Right lobe of liver (tissue), 6 donors: ENCODE data around the gene TCF7L2. TPM values are rescaled to one million over a fixed set of nuclear protein-coding genes. Genes with fewer than 3 reads are reported as not detected.
"Not testable (repeated sequence)": the region's sequence is repeated elsewhere in the genome, so short reads cannot be mapped to it uniquely, and the experiment has no call there.

ENCODE experiments used
- ATAC-seq, 4 donors: fragments of 200-7000 bp; cut with Tn5 transposase; one replicate each; pipeline ENCODE4 v1.9.1; 2020; ENCODE audit warnings: mild to moderate bottlenecking in 4 of 4, moderate library complexity in 4 of 4
- DNase-seq, 3 donors: peaks; one replicate each; pipeline ENCODE4 v3.0.0-alpha.2; 2020
- H3K27ac ChIP-seq, 3 donors: fragments of 200-600 bp; one replicate each; pipeline ENCODE4 v1.8.0; 2022
- H3K27me3 ChIP-seq, 2 donors: fragments of 200-600 bp; one replicate each; pipeline ENCODE4 v1.8.0; 2022
- H3K36me3 ChIP-seq, 4 donors: fragments of 200-600 bp; sonication (generic) in 1 of 4; one replicate each; pipeline versions ENCODE4 v1.5.1 to v1.8.0; 2017 to 2022; ENCODE audit warnings: control low read depth in 1 of 4
- H3K4me1 ChIP-seq, 4 donors: fragments of 200-600 bp; sonication (generic) in 1 of 4; one replicate each; pipeline versions ENCODE4 v1.5.1 to v1.8.0; 2017 to 2022; ENCODE audit warnings: control low read depth in 1 of 4
- H3K4me3 ChIP-seq, 3 donors: fragments of 200-600 bp; one replicate each; pipeline ENCODE4 v1.8.0; 2022
- H3K9me3 ChIP-seq, 4 donors: fragments of 200-600 bp; sonication (generic) in 1 of 4; one replicate each; pipeline versions ENCODE4 v1.5.1 to v1.8.0; 2017 to 2022; ENCODE audit warnings: control low read depth in 1 of 4
- CTCF ChIP-seq, 4 donors: fragments of 200-600 bp in 3 of 4; fragments of 450-650 bp in 1 of 4; IDR thresholded peaks; one replicate each; pipeline versions ENCODE4 v1.5.1 to v1.8.0; 2016 to 2022; ENCODE audit warnings: antibody characterized with exemption in 4 of 4, mild to moderate bottlenecking in 2 of 4
- POLR2A ChIP-seq: fragments of 450-650 bp; IDR thresholded peaks from one replicate; pipeline ENCODE4 v1.6.1; 2017; ENCODE audit warnings: antibody characterized with exemption, mild to moderate bottlenecking
- WGBS: methylation state at CpG from one replicate; pipeline ENCODE4 v1.1.6; 2018; ENCODE audit warnings: low coverage, low lambda C conversion rate; ENCODE audit not compliant: insufficient coverage; ENCODE audit errors: missing lambda C conversion rate; 5-methylcytosine and 5-hydroxymethylcytosine counted together
- intact Hi-C, 2 donors: fragments of 100-400 bp; cut with DNase I; formaldehyde crosslinking; loops; one replicate each; pipeline versions ENCODE4 v1.11.2 to v1.14.1; 2022
- total RNA-seq, 6 experiments: library from RNA; depleted of rRNA in 2 of 6; stranded (reverse); fragments of >200 nt in 2 of 6; fragmentation: NEBNext Ultra II Directional in 3 of 6; extraction: Animal tissue kit (Norgen Biotek cat#: 25700) in 3 of 6; gene quantifications; one replicate each; pipeline versions ENCODE4 v1.1.0 to v1.2.4, GENCODE V29; 2016 to 2023
- donor health status: DM: no; HTN: yes; CAD: no.
- donor health status: DM: no; HTN: no; CAD: no.
- donor health status: DM: no; HTN: no; CAD: no.
- donor health status: DM: no; HTN: yes; CAD: no.
- donor health status: DM: no; HTN: yes; CAD: no.

TCF7L2 gene
- total RNA-seq, 6 experiments from 2014 or later, result 9.4 to 33.2 (median 16.7) TPM

GRCh38 chr10:113108194-113108835 is 158.3 kb downstream of the TCF7L2 start:
- TF ChIP-seq CTCF (IDR thresholded peaks at IDR 0.05), result peak; percentile 22 to 44 (median 34)
- TF ChIP-seq POLR2A, result no peak
- H3K36me3 ChIP-seq, result no peaks in the 10 kb centered on the region
- intact Hi-C loops, result no loop called here
- WGBS, result 100% methylated on average over 5 of the region's 15 CpGs
- DNase-seq (no peak), ATAC-seq (no peak)
- peaks cover 0 to 47% (median 14%) of the 10 kb centered on the region in 4 donors for H3K4me1 ChIP-seq
- no peak overlapping the region for H3K4me3 ChIP-seq
- no peaks in the 10 kb centered on the region for H3K9me3 ChIP-seq
- H3K27me3 ChIP-seq, result no peaks in the 10 kb centered on the region
- H3K27ac ChIP-seq, result no peak overlapping the region

- DNase-seq, result no peak
- no peak for TF ChIP-seq POLR2A
- TF ChIP-seq CTCF (IDR thresholded peaks at IDR 0.05), result no peak
- WGBS, result 96% methylated on average over 8 of the region's 8 CpGs
- ATAC-seq, result no peak
- intact Hi-C loops, result no loop called here
- no peaks in the 10 kb centered on the region for H3K27me3 ChIP-seq
- no peaks in the 10 kb centered on the region for H3K36me3 ChIP-seq
- no peak overlapping the region for H3K27ac ChIP-seq
- H3K4me1 ChIP-seq, result peaks cover 0 to 53% (median 17%) of the 10 kb centered on the region in 4 donors
- H3K4me3 ChIP-seq, result no peak overlapping the region
- no peaks in the 10 kb centered on the region for H3K9me3 ChIP-seq
Observed at GRCh38 chr10:113108948-113109347, 158.9 kb downstream of the TCF7L2 start.

- H3K27ac ChIP-seq, H3K9me3 ChIP-seq, intact Hi-C loops, H3K36me3 ChIP-seq, ATAC-seq, DNase-seq, H3K27me3 ChIP-seq, H3K4me3 ChIP-seq: not testable (repeated sequence)
- WGBS, result 58% methylated on average over 2 of the region's 4 CpGs
- peaks cover 0 to 58% (median 18%) of the 10 kb centered on the region in 4 donors for H3K4me1 ChIP-seq
Observed at GRCh38 chr10:113109482-113109881, 159.4 kb downstream of the TCF7L2 start.

- TF ChIP-seq CTCF (IDR thresholded peaks at IDR 0.05) (no peak), POLR2A (no peak)
- no peaks in the 10 kb centered on the region for H3K27me3 ChIP-seq
- no peaks in the 10 kb centered on the region for H3K36me3 ChIP-seq
- H3K9me3 ChIP-seq, result no peaks in the 10 kb centered on the region
- H3K27ac ChIP-seq, result peak overlapping the region; percentile 80 to 92 (median 84)
- H3K4me3 ChIP-seq, result no peak overlapping the region
- ATAC-seq (no peak), DNase-seq (no peak)
- H3K4me1 ChIP-seq, result peaks cover 0 to 40% (median 20%) of the 10 kb centered on the region in 4 donors
- 95% methylated on average over 3 of the region's 3 CpGs for WGBS
- intact Hi-C loops, result no loop called here
Observed at GRCh38 chr10:113111260-113111659, 161.2 kb downstream of the TCF7L2 start.

GRCh38 chr10:113111900-113112853 is 162.1 kb downstream of the TCF7L2 start:
- Histone ChIP-seq H3K4me3 (no peak overlapping the region), H3K4me1 (peaks cover 0 to 34% (median 18%) of the 10 kb centered on the region in 4 donors), H3K9me3 (no peaks in the 10 kb centered on the region), H3K27ac (peak overlapping the region; percentile 80 to 92 (median 84)), H3K27me3 (no peaks in the 10 kb centered on the region), H3K36me3 (no peaks in the 10 kb centered on the region)
- ATAC-seq (peak; percentile 59 to 82 (median 76)), DNase-seq (peak; percentile 57 to 80 (median 71))
- intact Hi-C loops, result no loop called here
- WGBS, result 28% methylated on average over 12 of the region's 12 CpGs
- TF ChIP-seq POLR2A (no peak), CTCF (IDR thresholded peaks at IDR 0.05) (no peak)
